Prostate gland (tissue), 2 donors: Measurements from ENCODE around the gene QSER1.

Experiments used
- POLR2A ChIP-seq: fragments of 450-650 bp; IDR thresholded peaks from one replicate; pipeline ENCODE4 v1.6.1; 2016; ENCODE audit warnings: antibody characterized with exemption, mild to moderate bottlenecking
- TF ChIP-seq, protein P1 (sequence below), 4 experiments: fragments of 200-600 bp in 2 of 4; fragments of 450-650 bp in 2 of 4; sonication (generic) in 2 of 4; IDR thresholded peaks; 1 replicate in 3 of 4; 2 replicates in 1 of 4; pipeline ENCODE4 v1.5.1; 2016 to 2019; ENCODE audit warnings: antibody characterized with exemption in 4 of 4, mild to moderate bottlenecking in 2 of 4, moderate library complexity in 2 of 4

DNA sequence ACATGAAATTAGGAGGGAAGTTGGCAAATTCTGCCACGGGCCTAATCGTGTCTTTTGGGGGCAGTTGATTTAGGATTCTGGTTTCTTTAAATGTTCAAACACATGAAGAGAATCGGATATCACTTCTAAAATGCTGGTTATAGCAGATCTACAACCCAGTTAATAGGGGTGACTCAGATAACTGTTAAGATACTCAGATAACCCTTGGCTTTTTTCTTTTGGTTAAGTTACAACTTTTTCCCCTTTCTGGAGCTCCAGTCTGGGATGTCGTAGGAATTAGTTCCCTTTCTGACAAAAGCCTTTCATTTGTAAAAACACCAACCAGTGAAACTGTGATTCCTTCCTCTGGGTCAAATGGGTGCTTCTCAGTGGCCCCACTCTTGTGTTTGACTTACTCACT, 124.0 kb downstream of the QSER1 start:
- TF ChIP-seq, protein P1, sequence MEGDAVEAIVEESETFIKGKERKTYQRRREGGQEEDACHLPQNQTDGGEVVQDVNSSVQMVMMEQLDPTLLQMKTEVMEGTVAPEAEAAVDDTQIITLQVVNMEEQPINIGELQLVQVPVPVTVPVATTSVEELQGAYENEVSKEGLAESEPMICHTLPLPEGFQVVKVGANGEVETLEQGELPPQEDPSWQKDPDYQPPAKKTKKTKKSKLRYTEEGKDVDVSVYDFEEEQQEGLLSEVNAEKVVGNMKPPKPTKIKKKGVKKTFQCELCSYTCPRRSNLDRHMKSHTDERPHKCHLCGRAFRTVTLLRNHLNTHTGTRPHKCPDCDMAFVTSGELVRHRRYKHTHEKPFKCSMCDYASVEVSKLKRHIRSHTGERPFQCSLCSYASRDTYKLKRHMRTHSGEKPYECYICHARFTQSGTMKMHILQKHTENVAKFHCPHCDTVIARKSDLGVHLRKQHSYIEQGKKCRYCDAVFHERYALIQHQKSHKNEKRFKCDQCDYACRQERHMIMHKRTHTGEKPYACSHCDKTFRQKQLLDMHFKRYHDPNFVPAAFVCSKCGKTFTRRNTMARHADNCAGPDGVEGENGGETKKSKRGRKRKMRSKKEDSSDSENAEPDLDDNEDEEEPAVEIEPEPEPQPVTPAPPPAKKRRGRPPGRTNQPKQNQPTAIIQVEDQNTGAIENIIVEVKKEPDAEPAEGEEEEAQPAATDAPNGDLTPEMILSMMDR (IDR thresholded peaks at IDR 0.05) = no peak
- no peak for TF ChIP-seq POLR2A
